IMR-90 (cell line): ENCODE results near the gene MSH5. TPM values are rescaled to one million over a fixed set of nuclear protein-coding genes. Genes with fewer than 3 reads are reported as not detected.
A peak's percentile ranks its signal among the peaks of the same experiment; 100 is the strongest.

Experiments used
- ATAC-seq: fragments of 200-7000 bp; cut with Tn5 transposase; 2 replicates; pipeline ENCODE4 v1.9.1; 2020; ENCODE audit warnings: low read depth, mild to moderate bottlenecking, moderate library complexity
- BruUV-seq: library from RNA; stranded (reverse); fragments of 400-500 nt; replicated peaks from 2 replicates; lab custom pipeline; 2021; lab: Mats Ljungman, UMichigan
- CTCF ChIA-PET: fragments of 300-600 bp; formaldehyde crosslinking; extraction: SDS; loops from one replicate; lab custom pipeline; 2021; ENCODE audit warnings: antibody characterized with exemption; lab: Yijun Ruan, JAX
- POLR2A ChIA-PET: fragments of 300-600 bp; sonication (Branson Sonifier 250); formaldehyde crosslinking; loops from one replicate; lab custom pipeline; 2022; ENCODE audit warnings: antibody characterized with exemption; ENCODE audit not compliant: unreplicated experiment; lab: Charles Lee
- DNase-seq: peaks from one replicate; pipeline ENCODE4 v3.0.0; 2013
- H2AFZ ChIP-seq: replicated peaks from 2 replicates; pipeline ENCODE3; 2013; ENCODE audit warnings: low read length, mild to moderate bottlenecking; ENCODE audit not compliant: poor library complexity
- H2AK5ac ChIP-seq: 2 replicates; pipeline ENCODE4 v1.6.1; 2013; ENCODE audit warnings: low read depth, low read length, inconsistent platforms
- H2AK9ac ChIP-seq: replicated peaks from 2 replicates; pipeline ENCODE3; 2013; ENCODE audit warnings: mild to moderate bottlenecking, low read depth, low read length, moderate library complexity; ENCODE audit not compliant: poor library complexity
- H2BK120ac ChIP-seq: 2 replicates; pipeline ENCODE4 v1.6.1; 2013; ENCODE audit warnings: low read depth, low read length, inconsistent platforms
- H2BK15ac ChIP-seq: 3 replicates; pipeline ENCODE4 v1.6.1; 2013; ENCODE audit warnings: low read depth, low read length, inconsistent platforms
- H2BK20ac ChIP-seq: 2 replicates; pipeline ENCODE4 v1.6.1; 2013; ENCODE audit warnings: low read depth, mild to moderate bottlenecking, inconsistent platforms, low read length, moderate library complexity
- H2BK5ac ChIP-seq: 2 replicates; pipeline ENCODE4 v1.6.1; 2013; ENCODE audit warnings: mild to moderate bottlenecking, low read depth, low read length, inconsistent platforms; ENCODE audit not compliant: poor library complexity, severe bottlenecking
- H3K14ac ChIP-seq: replicated peaks from 2 replicates; pipeline ENCODE4 v1.6.1; 2013; ENCODE audit warnings: low read depth, low read length, inconsistent platforms
- H3K18ac ChIP-seq: 2 replicates; pipeline ENCODE4 v1.6.1; 2013; ENCODE audit warnings: low read depth, low read length, control low read depth
- H3K23ac ChIP-seq: 2 replicates; pipeline ENCODE4 v1.6.1; 2013; ENCODE audit warnings: low read depth, low read length, inconsistent platforms
- H3K27ac ChIP-seq: 2 replicates; pipeline ENCODE4 v1.5.1; 2013; ENCODE audit warnings: mild to moderate bottlenecking, control low read depth, low read length; ENCODE audit not compliant: insufficient read depth
- H3K27me3 ChIP-seq: 2 replicates; pipeline ENCODE4 v1.6.1; 2013; ENCODE audit warnings: low read length; ENCODE audit not compliant: control insufficient read depth, insufficient read depth
- H3K36me3 ChIP-seq: 2 replicates; pipeline ENCODE4 v1.6.1; 2013; ENCODE audit warnings: low read length, mixed read lengths; ENCODE audit not compliant: control insufficient read depth, insufficient read depth
- H3K4ac ChIP-seq: 2 replicates; pipeline ENCODE4 v1.6.1; 2013; ENCODE audit warnings: low read depth, low read length, inconsistent platforms
- H3K4me1 ChIP-seq: 2 replicates; pipeline ENCODE4 v1.6.1; 2013; ENCODE audit warnings: low read length, mixed read lengths; ENCODE audit not compliant: control insufficient read depth, insufficient read depth
- H3K4me2 ChIP-seq: 2 replicates; pipeline ENCODE4 v1.6.1; 2013; ENCODE audit warnings: low read depth, mild to moderate bottlenecking, control low read depth, low read length, moderate library complexity
- H3K4me3 ChIP-seq: 2 replicates; pipeline ENCODE4 v1.5.1; 2013; ENCODE audit warnings: low read depth, mild to moderate bottlenecking, control low read depth, low read length, moderate library complexity; ENCODE audit not compliant: insufficient read depth
- H3K56ac ChIP-seq: 2 replicates; pipeline ENCODE4 v1.6.1; 2013; ENCODE audit warnings: low read length, inconsistent platforms; ENCODE audit not compliant: insufficient read depth; ENCODE audit errors: extremely low read depth
- H3K79me1 ChIP-seq, 2 experiments: 2 replicates each; pipeline ENCODE4 v1.6.1; 2013; ENCODE audit warnings: low read length in 2 of 2, inconsistent platforms in 1 of 2, low read depth in 1 of 2
- H3K9ac ChIP-seq: 2 replicates; pipeline ENCODE4 v1.6.1; 2013; ENCODE audit warnings: low read depth, low read length, control low read depth
- H3K9me1 ChIP-seq: 2 replicates; pipeline ENCODE4 v1.6.1; 2013; ENCODE audit warnings: low read length, inconsistent platforms; ENCODE audit not compliant: insufficient read depth
- H3K9me3 ChIP-seq: 2 replicates; pipeline ENCODE4 v1.6.1; 2013; ENCODE audit warnings: low read length; ENCODE audit not compliant: control insufficient read depth, insufficient read depth
- H4K20me1 ChIP-seq: 2 replicates; pipeline ENCODE4 v1.6.1; 2013; ENCODE audit warnings: low read length, inconsistent platforms; ENCODE audit not compliant: insufficient read depth
- H4K5ac ChIP-seq: 2 replicates; pipeline ENCODE4 v1.6.1; 2013; ENCODE audit warnings: mild to moderate bottlenecking, low read depth, low read length, control low read depth
- H4K8ac ChIP-seq, 2 experiments: 2 replicates each; pipeline ENCODE4 v1.6.1; 2013; ENCODE audit warnings: low read depth in 2 of 2, low read length in 2 of 2, control low read depth in 1 of 2, inconsistent platforms in 1 of 2
- H4K91ac ChIP-seq: 2 replicates; pipeline ENCODE4 v1.6.1; 2013; ENCODE audit warnings: low read depth, low read length, inconsistent platforms; ENCODE audit not compliant: insufficient read depth
- BHLHE40 ChIP-seq: fragments of 150-350 bp; IDR thresholded peaks from 2 replicates; pipeline ENCODE4 v1.6.1; 2016; ENCODE audit warnings: mild to moderate bottlenecking, low read depth, low read length
- CTCF ChIP-seq: conservative IDR thresholded peaks from 2 replicates; pipeline ENCODE4 v1.5.1; 2012; ENCODE audit warnings: mild to moderate bottlenecking, low read depth, low read length, improper control_type of control experiment
- RAD21 ChIP-seq: IDR thresholded peaks from 2 replicates; pipeline ENCODE4 v1.6.1; 2012; ENCODE audit warnings: low read length, improper control_type of control experiment
- SMC3 ChIP-seq: fragments of 150-350 bp; IDR thresholded peaks from 2 replicates; pipeline ENCODE4 v1.6.1; 2016; ENCODE audit warnings: low read depth, mild to moderate bottlenecking, antibody characterized with exemption, low read length, moderate library complexity
- WGBS, 2 experiments: methylation state at CpG; one replicate each; pipeline versions ENCODE4 v1.1.5 to v1.1.7; 2013; ENCODE audit warnings: missing lambda C conversion rate in 2 of 2; ENCODE audit not compliant: insufficient read length in 1 of 2; ENCODE audit errors: extremely low coverage in 2 of 2; 5-methylcytosine and 5-hydroxymethylcytosine counted together
- dilution Hi-C: fragments of 300-500 bp; cut with HindIII; formaldehyde crosslinking; loops from one replicate; pipeline ENCODE4 v1.14.3; 2018; ENCODE audit warnings: low sequenced_read_pairs; ENCODE audit not compliant: unreplicated experiment
- in situ Hi-C: fragments of 300-500 bp; cut with MboI; formaldehyde crosslinking; loops from 3 replicates; pipeline ENCODE4 v1.14.3; 2019; ENCODE audit warnings: low sequenced_read_pairs, inconsistent platforms, mixed read lengths
- intact Hi-C: fragments of 100-400 bp; cut with micrococcal nuclease; formaldehyde crosslinking; loops from 2 replicates; pipeline ENCODE4 v1.10.0; 2022
- polyA plus RNA-seq, 3 experiments: library from polyadenylated mRNA; depleted of rRNA; stranded (reverse); fragments of >200 nt; gene quantifications; 2 replicates each; pipeline ENCODE4 v1.2.3, GENCODE V29; 2012; ENCODE audit warnings: low replicate concordance in 1 of 3
- total RNA-seq: library from RNA; depleted of rRNA; stranded (reverse); fragments of >200 nt; gene quantifications from 2 replicates; pipeline ENCODE4 v1.2.3, GENCODE V29; 2012

MSH5 gene
- total and polyA plus RNA-seq, 2 of the 4 experiments (the other 2 are of a cell fraction) = 5.6 to 15.7 TPM

- no peak overlapping the region for H3K4me2 ChIP-seq
- H3K9me3 ChIP-seq = no peaks in the 10 kb centered on the region
- no peak overlapping the region for H2BK15ac ChIP-seq
- H2AK5ac ChIP-seq = no peak overlapping the region
- no peak overlapping the region for H4K8ac ChIP-seq
- CTCF ChIA-PET = interaction anchor here (0.6 to 1.2 kb wide), 8 partner anchors 11 to 164 kb away, joined by 3 read pairs; partner anchors contain the start of gene ABHD16A
- intact Hi-C loops (no loop called here), in situ Hi-C loops (no loop called here), dilution Hi-C loops (no loop called here)
- no peak overlapping the region for H4K5ac ChIP-seq
- H4K91ac ChIP-seq = no peak overlapping the region
- H3K23ac ChIP-seq = 0 out of 2 replicates have a peak overlapping the region, but pooled peaks have one; percentile 55
- H2AK9ac ChIP-seq = no peak overlapping the region
- TF ChIP-seq BHLHE40 = no peak
- peak; percentile 29; the same call in 1 of the 2 replicates for TF ChIP-seq SMC3
- peak; percentile 46 for TF ChIP-seq RAD21
- TF ChIP-seq CTCF = peak; percentile 58
- BruUV-seq = no TSS peak
- H2BK5ac ChIP-seq = no peak overlapping the region
- H3K79me1 ChIP-seq = peaks cover 0 to 51% of the 10 kb centered on the region in 2 experiments
- 30% methylated on average over 2 of the region's 12 CpGs; no CpG with 5 or more reads in 1 of the 2 experiments for WGBS, 2 experiments
- no peak overlapping the region for H2BK20ac ChIP-seq
- no peak overlapping the region for H3K4me3 ChIP-seq
- H3K4me1 ChIP-seq = no peaks in the 10 kb centered on the region; the same call in 1 of the 2 replicates
- no peaks in the 10 kb centered on the region for H4K20me1 ChIP-seq
- peaks cover 20% of the 10 kb centered on the region for H3K36me3 ChIP-seq
- ATAC-seq (peak; percentile 15; the same call in 1 of the 2 replicates), DNase-seq (peak; percentile 39)
- H3K4ac ChIP-seq = peak overlapping the region; percentile 62; the same call in 1 of the 2 replicates
- POLR2A ChIA-PET = interaction anchor here (1.0 kb wide), 1 partner anchor 36 kb away, joined by 4 read pairs; the partner anchor contains the start of gene HSPA1B
- H2AFZ ChIP-seq = no peak overlapping the region
- no peak overlapping the region for H3K14ac ChIP-seq
- H2BK120ac ChIP-seq = no peak overlapping the region
- no peak overlapping the region for H3K18ac ChIP-seq
- H3K9ac ChIP-seq = no peak overlapping the region
- H3K56ac ChIP-seq = no peak overlapping the region
- H3K27ac ChIP-seq = no peak overlapping the region
- 0 out of 2 replicates have a peak, but pooled peaks cover 3% of the 10 kb centered on the region for H3K9me1 ChIP-seq
- H3K27me3 ChIP-seq = no peaks in the 10 kb centered on the region
These were observed 51.7 kb downstream of the MSH5 start for GRCh38 chr6:31791324-31792089.
